SJCRH30 (cell line): ENCODE data around the gene SHMT2. TPM values are rescaled to one million over a fixed set of nuclear protein-coding genes. Genes with fewer than 3 reads are reported as not detected.

Experiments
- DNase-seq, 2 experiments: peaks; one replicate each; pipeline ENCODE4 v3.0.0-alpha.2; 2015 to 2020
- H3K27ac ChIP-seq: fragments of 250-450 bp; sonication (Bioruptor Pico); 2 replicates; pipeline ENCODE4 v1.5.1; 2020; ENCODE audit warnings: mild to moderate bottlenecking, moderate library complexity
- H3K27me3 ChIP-seq: fragments of 250-450 bp; sonication (Bioruptor Pico); 2 replicates; pipeline ENCODE4 v1.5.1; 2020; ENCODE audit warnings: mild to moderate bottlenecking, moderate library complexity
- H3K36me3 ChIP-seq: fragments of 250-450 bp; sonication (Bioruptor Pico); 2 replicates; pipeline ENCODE4 v1.5.1; 2020; ENCODE audit warnings: mild to moderate bottlenecking, moderate library complexity
- H3K4me1 ChIP-seq: fragments of 250-450 bp; sonication (Bioruptor Pico); 2 replicates; pipeline ENCODE4 v1.5.1; 2020; ENCODE audit warnings: mild to moderate bottlenecking, moderate library complexity
- H3K4me3 ChIP-seq: fragments of 250-450 bp; sonication (Bioruptor Pico); 2 replicates; pipeline ENCODE4 v1.5.1; 2020; ENCODE audit warnings: mild to moderate bottlenecking, moderate library complexity
- H3K9me3 ChIP-seq: fragments of 250-450 bp; sonication (Bioruptor Pico); replicated peaks from 2 replicates; pipeline ENCODE4 v1.5.1; 2020; ENCODE audit warnings: mild to moderate bottlenecking, moderate library complexity
- total RNA-seq: library from RNA; depleted of rRNA; stranded (reverse); fragments of >200 nt; shearing (Covaris generic); gene quantifications from 2 replicates; pipeline ENCODE4 v1.2.3, GENCODE V29; 2014

Gene SHMT2
- total RNA-seq, 1 experiment from 2014 or later: 1,712 TPM

DNA sequence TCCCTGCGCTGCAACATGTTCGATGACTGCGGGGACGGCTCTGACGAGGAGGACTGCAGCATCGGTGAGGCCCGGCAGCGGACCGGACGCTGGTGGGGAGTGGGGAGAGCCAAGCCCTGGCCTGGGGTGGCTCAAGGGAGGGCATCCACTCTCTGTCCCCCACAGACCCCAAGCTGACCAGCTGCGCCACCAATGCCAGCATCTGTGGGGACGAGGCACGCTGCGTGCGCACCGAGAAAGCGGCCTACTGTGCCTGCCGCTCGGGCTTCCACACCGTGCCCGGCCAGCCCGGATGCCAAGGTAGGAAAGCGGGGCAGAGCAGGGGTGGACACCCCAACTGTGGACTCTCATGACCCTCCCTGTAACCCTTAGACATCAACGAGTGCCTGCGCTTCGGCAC is 24.3 kb upstream of the SHMT2 start:
- no peak for DNase-seq
- Histone ChIP-seq H3K4me1 (no peaks in the 10 kb centered on the region), H3K4me3 (no peak overlapping the region), H3K9me3 (no peaks in the 10 kb centered on the region), H3K27me3 (no peaks in the 10 kb centered on the region), H3K36me3 (peaks cover 20% of the 10 kb centered on the region), H3K27ac (no peak overlapping the region)

DNA sequence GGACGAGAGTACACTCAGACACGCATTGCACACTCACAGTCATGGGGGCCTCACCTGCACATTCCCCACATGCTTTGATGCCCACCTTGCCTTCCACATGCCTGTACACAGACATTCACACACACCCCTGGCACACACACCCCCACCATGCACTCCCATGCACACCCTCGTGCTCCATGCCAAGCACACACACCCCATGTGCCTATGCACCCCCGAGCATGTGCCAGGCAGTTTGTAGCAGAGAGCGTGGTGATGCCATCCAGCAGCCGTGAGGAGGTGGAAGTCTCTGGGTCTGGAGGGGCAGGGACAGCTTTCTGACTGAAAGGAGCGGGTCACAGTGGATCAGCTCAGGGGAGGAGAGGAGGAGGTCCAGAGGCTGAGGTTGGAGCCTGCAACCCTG is 23.6 kb upstream of the SHMT2 start:
- no peaks in the 10 kb centered on the region for H3K4me1 ChIP-seq
- no peaks in the 10 kb centered on the region for H3K9me3 ChIP-seq
- DNase-seq: no peak
- no peak overlapping the region for H3K4me3 ChIP-seq
- no peaks in the 10 kb centered on the region for H3K27me3 ChIP-seq
- H3K27ac ChIP-seq: no peak overlapping the region
- peaks cover 20% of the 10 kb centered on the region for H3K36me3 ChIP-seq

DNA sequence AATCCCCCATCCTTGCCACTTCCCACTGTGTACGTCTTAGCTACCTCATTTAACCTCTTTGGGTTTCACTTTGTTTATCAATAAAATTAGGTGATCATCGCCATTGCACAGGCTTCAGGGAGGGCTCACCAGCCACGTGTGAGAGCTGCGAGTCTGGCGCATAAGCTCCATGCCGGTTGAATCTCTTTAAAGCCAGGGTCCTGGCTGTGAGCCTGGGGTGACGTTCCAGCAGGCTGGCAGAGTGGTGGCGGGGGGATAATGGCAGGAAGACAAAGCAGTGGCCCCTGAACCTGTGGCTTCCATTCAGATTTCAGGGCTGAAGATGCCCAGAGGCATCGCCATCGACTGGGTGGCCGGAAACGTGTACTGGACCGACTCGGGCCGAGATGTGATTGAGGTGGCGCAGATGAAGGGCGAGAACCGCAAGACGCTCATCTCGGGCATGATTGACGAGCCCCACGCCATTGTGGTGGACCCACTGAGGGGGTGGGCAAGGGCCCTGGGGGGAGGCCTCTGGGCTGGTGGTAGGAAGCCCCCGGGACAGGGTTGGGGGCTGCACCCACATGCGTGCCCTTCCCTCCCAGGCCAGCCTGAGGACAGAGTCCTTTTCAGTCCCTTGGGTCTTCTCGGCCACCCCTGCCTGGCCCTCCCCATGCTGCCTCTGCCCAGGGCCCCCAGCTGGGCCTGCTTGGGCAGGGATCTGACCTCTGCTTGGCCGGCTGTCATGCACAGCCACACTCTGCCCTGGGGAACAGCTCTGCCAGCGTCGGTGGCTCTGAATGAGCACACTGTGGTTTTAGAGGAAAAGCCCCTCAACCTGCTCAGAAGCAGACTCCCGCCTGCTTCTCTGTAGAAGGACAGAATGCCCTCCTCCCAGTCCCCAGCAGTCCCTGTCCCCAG is 21.5 kb upstream of the SHMT2 start:
- Histone ChIP-seq H3K27ac (no peak overlapping the region), H3K9me3 (no peaks in the 10 kb centered on the region), H3K27me3 (no peaks in the 10 kb centered on the region), H3K4me3 (no peak overlapping the region), H3K4me1 (no peaks in the 10 kb centered on the region), H3K36me3 (peaks cover 16% of the 10 kb centered on the region)
- DNase-seq: no peak

DNA sequence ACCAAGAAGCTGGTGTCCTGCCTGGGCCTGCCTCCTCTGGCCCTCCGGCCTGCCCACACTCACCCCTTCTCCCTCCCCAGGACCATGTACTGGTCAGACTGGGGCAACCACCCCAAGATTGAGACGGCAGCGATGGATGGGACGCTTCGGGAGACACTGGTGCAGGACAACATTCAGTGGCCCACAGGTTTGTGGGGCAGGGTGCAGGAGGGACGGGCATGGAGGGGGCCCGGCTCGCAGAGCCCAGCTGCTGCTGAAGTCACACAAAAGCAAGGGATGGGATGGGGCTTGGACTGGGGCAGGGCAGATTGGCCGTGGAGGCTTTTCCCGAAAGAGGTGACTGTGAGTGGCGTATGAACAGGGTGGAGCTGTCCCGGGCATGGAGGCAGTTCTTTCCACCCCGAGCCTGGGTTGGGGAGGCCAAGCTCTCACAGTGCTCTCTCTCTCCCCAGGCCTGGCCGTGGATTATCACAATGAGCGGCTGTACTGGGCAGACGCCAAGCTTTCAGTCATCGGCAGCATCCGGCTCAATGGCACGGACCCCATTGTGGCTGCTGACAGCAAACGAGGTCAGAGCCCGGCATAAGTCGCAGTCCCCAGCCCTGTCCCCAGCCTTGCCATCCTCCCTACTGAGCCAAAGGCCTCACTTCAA is 20.8 kb upstream of the SHMT2 start:
- H3K9me3 ChIP-seq: no peaks in the 10 kb centered on the region
- H3K27me3 ChIP-seq: no peaks in the 10 kb centered on the region
- H3K4me3 ChIP-seq: no peak overlapping the region
- H3K27ac ChIP-seq: no peak overlapping the region
- DNase-seq: peak in 1 of 2 experiments; percentile 54
- peaks cover 9% of the 10 kb centered on the region for H3K36me3 ChIP-seq
- peaks cover 4% of the 10 kb centered on the region for H3K4me1 ChIP-seq

DNA sequence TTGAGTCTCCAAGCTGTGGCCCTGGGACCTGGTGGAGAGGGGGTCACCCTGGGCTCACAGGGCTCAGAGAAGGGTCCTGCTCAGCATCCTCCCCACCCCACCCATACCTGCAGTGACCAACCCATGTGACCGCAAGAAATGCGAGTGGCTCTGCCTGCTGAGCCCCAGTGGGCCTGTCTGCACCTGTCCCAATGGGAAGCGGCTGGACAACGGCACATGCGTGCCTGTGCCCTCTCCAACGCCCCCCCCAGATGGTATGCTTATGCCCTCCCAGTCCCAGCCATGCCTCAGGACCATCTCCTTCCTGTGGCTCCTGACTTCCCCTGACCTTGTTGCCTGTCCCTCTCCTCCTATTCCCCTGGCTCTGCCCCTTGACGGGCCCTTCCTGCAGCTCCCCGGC is 19.6 kb upstream of the SHMT2 start:
- Histone ChIP-seq H3K4me1 (peaks cover 11% of the 10 kb centered on the region), H3K27ac (no peak overlapping the region), H3K27me3 (no peaks in the 10 kb centered on the region), H3K36me3 (peaks cover 9% of the 10 kb centered on the region; the same call in 1 of the 2 replicates), H3K4me3 (no peak overlapping the region), H3K9me3 (no peaks in the 10 kb centered on the region)
- DNase-seq: no peak

DNA sequence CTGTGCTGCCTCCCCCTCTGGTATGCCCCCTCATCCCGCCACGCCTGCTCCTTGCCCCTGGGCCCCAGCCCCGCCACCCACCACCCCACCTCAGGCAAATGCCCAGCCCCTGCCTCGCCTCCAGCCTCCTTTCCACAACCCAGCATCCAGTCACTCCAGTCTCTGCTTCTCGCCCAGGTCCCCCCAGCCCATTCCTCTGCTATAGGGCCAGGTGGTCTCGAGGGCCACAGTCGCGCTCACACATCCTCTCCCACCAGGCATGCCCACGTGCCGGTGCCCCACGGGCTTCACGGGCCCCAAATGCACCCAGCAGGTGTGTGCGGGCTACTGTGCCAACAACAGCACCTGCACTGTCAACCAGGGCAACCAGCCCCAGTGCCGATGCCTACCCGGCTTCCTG is 19.1 kb upstream of the SHMT2 start:
- no peak for DNase-seq
- H3K27ac ChIP-seq: no peak overlapping the region
- peaks cover 8% of the 10 kb centered on the region; the same call in 1 of the 2 replicates for H3K36me3 ChIP-seq
- peaks cover 17% of the 10 kb centered on the region for H3K4me1 ChIP-seq
- H3K27me3 ChIP-seq: no peaks in the 10 kb centered on the region; the same call in 1 of the 2 replicates
- H3K9me3 ChIP-seq: no peaks in the 10 kb centered on the region
- no peak overlapping the region for H3K4me3 ChIP-seq

DNA sequence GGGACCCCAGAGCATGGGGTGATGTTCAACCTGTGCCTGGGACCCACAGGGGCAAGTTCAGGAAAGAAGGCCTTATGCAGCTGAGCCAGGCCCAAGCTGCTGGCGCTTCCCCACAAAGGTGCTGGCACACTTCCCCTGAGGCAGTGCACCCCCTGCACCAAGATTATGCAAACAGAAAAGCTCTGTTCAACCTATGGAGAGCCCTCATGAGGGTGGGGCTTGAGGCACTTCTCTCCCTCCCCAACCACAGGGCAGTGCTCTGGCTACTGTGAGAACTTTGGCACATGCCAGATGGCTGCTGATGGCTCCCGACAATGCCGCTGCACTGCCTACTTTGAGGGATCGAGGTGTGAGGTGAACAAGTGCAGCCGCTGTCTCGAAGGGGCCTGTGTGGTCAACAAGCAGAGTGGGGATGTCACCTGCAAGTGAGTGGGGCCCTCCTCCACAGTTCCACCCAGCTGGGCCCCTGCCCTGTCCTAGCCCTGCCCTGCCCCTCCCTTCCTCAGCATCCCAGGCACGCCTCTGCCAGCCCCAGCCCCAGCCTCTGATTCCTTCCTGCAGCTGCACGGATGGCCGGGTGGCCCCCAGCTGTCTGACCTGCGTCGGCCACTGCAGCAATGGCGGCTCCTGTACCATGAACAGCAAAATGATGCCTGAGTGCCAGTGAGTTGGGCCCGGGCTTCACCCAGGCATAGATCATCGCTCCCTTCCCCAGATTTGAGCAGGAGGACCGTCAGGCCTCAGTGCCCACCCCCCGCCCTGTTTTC is 18.4 kb upstream of the SHMT2 start:
- DNase-seq: no peak
- Histone ChIP-seq H3K27me3 (no peaks in the 10 kb centered on the region; the same call in 1 of the 2 replicates), H3K9me3 (no peaks in the 10 kb centered on the region), H3K36me3 (0 out of 2 replicates have a peak, but pooled peaks cover 2% of the 10 kb centered on the region), H3K4me3 (no peak overlapping the region), H3K27ac (no peak overlapping the region), H3K4me1 (peaks cover 23% of the 10 kb centered on the region)

DNA sequence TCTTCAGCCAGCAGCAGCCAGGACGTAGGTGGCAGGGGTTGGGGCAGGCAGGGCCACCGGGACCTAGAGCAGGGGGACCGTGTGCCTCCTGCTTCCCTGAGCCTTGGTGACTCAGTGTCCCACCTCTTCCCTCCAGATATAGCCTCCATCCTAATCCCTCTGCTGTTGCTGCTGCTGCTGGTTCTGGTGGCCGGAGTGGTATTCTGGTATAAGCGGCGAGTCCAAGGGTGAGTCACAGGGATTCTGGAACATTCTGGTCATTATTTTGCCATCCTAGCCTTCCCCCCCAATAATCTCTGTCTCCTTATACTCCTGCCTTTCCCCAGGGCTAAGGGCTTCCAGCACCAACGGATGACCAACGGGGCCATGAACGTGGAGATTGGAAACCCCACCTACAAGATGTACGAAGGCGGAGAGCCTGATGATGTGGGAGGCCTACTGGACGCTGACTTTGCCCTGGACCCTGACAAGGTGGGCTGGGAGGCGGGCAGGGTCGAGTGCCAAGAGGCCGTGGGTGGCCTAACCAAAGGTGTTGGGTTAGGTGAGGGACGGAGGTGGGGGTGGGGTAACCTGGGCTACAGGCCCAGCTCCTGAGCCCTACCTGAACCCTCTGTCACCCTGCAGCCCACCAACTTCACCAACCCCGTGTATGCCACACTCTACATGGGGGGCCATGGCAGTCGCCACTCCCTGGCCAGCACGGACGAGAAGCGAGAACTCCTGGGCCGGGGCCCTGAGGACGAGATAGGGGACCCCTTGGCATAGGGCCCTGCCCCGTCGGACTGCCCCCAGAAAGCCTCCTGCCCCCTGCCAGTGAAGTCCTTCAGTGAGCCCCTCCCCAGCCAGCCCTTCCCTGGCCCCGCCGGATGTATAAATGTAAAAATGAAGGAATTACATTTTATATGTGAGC is 17.5 kb upstream of the SHMT2 start:
- H3K9me3 ChIP-seq: no peaks in the 10 kb centered on the region
- H3K4me3 ChIP-seq: no peak overlapping the region
- H3K27me3 ChIP-seq: no peaks in the 10 kb centered on the region; the same call in 1 of the 2 replicates
- no peaks in the 10 kb centered on the region for H3K36me3 ChIP-seq
- no peak overlapping the region for H3K27ac ChIP-seq
- H3K4me1 ChIP-seq: peaks cover 23% of the 10 kb centered on the region
- no peak for DNase-seq

DNA sequence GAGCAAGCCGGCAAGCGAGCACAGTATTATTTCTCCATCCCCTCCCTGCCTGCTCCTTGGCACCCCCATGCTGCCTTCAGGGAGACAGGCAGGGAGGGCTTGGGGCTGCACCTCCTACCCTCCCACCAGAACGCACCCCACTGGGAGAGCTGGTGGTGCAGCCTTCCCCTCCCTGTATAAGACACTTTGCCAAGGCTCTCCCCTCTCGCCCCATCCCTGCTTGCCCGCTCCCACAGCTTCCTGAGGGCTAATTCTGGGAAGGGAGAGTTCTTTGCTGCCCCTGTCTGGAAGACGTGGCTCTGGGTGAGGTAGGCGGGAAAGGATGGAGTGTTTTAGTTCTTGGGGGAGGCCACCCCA is 16.8 kb upstream of the SHMT2 start:
- H3K4me1 ChIP-seq: peaks cover 28% of the 10 kb centered on the region
- no peak for DNase-seq
- H3K27me3 ChIP-seq: peaks cover 4% of the 10 kb centered on the region
- H3K36me3 ChIP-seq: no peaks in the 10 kb centered on the region
- no peak overlapping the region for H3K4me3 ChIP-seq
- H3K9me3 ChIP-seq: no peaks in the 10 kb centered on the region
- H3K27ac ChIP-seq: no peak overlapping the region

DNA sequence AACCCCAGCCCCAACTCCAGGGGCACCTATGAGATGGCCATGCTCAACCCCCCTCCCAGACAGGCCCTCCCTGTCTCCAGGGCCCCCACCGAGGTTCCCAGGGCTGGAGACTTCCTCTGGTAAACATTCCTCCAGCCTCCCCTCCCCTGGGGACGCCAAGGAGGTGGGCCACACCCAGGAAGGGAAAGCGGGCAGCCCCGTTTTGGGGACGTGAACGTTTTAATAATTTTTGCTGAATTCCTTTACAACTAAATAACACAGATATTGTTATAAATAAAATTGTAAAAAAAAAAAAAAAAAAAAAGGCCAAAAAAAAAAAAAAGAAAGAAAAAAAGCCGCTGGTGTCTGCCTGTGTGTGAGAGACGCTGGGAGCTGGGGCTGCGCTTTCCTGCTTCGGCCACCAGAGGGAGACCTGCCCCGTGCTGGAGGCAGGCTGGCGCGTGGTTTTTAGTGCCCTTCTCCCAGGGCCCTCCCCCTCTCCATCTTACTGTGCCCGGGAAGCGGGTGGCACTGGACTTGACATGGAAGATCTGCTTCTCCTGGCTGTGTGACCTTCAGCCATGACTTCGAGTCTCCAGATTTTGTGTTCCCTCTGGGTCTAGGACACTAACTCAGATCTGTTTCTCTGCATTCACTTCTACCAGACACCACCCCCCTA is 16.3 kb upstream of the SHMT2 start:
- peak; percentile 100 for DNase-seq
- Histone ChIP-seq H3K36me3 (no peaks in the 10 kb centered on the region), H3K9me3 (no peaks in the 10 kb centered on the region), H3K4me1 (peaks cover 33% of the 10 kb centered on the region), H3K27me3 (peaks cover 9% of the 10 kb centered on the region), H3K4me3 (no peak overlapping the region), H3K27ac (no peak overlapping the region)

DNA sequence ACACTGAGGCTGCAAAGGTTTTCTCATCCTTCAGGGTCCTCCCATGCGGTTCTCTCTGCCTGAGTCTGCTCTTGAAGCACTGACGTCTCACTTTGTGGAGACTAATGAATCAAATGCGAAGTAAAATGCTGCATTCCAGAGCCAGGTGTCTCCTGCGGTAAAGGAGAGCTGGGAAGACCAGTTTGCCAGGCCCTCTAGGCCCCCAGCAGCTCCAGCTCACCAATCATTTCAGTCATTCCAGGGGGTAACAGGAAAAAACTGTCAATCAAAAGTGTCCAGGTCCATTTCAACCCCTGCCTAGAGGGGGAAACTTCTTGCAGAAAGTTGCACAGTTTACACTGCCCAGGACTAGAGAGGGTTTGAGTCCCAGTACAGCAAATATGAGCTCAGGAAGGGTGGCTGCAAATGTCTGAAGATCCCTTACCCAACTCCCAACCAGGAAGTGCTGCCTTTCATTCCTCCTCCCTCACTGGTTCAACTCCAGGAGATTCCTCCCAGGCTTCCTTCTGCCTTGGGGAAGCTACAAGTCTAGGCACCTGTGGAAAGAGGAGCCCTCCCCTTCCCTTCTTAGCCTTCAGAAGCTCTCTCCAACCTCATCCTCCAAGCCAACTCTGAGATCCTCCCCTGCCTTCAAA is 15.6 kb upstream of the SHMT2 start:
- peaks cover 39% of the 10 kb centered on the region for H3K4me1 ChIP-seq
- peaks cover 11% of the 10 kb centered on the region for H3K27me3 ChIP-seq
- H3K27ac ChIP-seq: no peak overlapping the region
- no peaks in the 10 kb centered on the region for H3K9me3 ChIP-seq
- DNase-seq: no peak
- H3K36me3 ChIP-seq: no peaks in the 10 kb centered on the region
- no peak overlapping the region for H3K4me3 ChIP-seq

DNA sequence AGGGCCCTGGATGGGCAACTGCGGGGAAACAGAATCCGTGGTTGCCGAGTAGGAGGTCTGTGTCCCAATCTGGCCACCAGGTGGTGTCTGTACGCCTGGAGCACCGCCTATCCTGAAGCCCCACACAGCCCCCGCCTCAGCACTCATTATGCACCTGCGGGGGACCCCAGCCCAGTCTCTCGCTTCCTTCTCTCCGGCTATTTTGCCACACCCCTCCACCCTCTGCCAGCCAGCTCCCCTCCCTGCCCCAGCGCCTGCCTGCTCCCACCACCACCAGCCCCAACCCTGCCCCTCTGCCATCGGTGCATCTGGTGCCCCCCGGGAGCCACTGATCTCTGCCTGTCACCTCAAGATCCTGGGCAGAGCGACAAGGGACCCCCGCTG is 15.1 kb upstream of the SHMT2 start:
- Histone ChIP-seq H3K27me3 (peaks cover 13% of the 10 kb centered on the region), H3K9me3 (no peaks in the 10 kb centered on the region), H3K4me1 (peaks cover 39% of the 10 kb centered on the region), H3K4me3 (no peak overlapping the region), H3K36me3 (no peaks in the 10 kb centered on the region), H3K27ac (no peak overlapping the region)
- DNase-seq: peak; percentile 99 to 100

DNA sequence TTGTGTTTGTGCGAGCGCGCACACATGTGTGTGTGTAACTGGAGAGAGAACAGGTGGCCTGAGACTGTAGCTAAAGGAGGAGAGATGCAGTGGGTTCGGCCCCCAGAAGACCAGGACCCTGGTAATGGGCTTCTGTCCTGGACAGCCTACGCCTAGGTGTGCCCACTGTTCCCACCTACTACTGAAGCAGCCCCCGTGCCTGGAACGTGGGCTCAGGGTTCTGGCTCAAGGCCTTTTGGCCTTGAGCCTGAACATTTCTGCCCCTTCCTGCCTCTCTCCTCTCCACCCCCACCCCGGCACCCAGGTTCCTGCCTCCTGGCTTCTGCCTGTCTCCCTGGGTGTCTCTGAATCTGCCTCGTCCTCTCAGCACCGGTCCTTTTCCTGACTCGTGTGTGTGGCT is 14.4 kb upstream of the SHMT2 start:
- DNase-seq: peak in 1 of 2 experiments; percentile 76
- Histone ChIP-seq H3K27ac (no peak overlapping the region), H3K4me1 (peaks cover 39% of the 10 kb centered on the region), H3K36me3 (no peaks in the 10 kb centered on the region), H3K9me3 (no peaks in the 10 kb centered on the region), H3K4me3 (no peak overlapping the region), H3K27me3 (peaks cover 16% of the 10 kb centered on the region)
